ENCODE results near the gene PKIG.

The PKIG gene

GRCh38 chr20:44635877-44636276 lies 53.5 kb downstream of the PKIG start:
- H3K27me3 ChIP-seq (ENCODE audit: low read length): no peaks in the 10 kb centered on the region
- H3K27ac ChIP-seq (ENCODE audit: low read depth, low read length): no peak overlapping the region
- no peaks in the 10 kb centered on the region for H3F3A ChIP-seq (ENCODE audit: insufficient read depth)
- no peaks in the 10 kb centered on the region for H3K36me3 ChIP-seq (ENCODE audit: low read length)
- no peak overlapping the region for H3K4me2 ChIP-seq (ENCODE audit: low read depth, low read length, poor library complexity, severe bottlenecking)
- H4K20me1 ChIP-seq (ENCODE audit: low read depth, low read length): no peaks in the 10 kb centered on the region
- H3K4me3 ChIP-seq (ENCODE audit: insufficient read depth, low read length, poor library complexity, severe bottlenecking): no peak overlapping the region
- TF ChIP-seq EZH2phosphoT487 (conservative IDR thresholded peaks at IDR 0.05; ENCODE audit: low read length): no peak
- no peak for TF ChIP-seq CTCF (IDR thresholded peaks at IDR 0.05; ENCODE audit: insufficient read depth, low read length, poor library complexity, severe bottlenecking)
- no peak overlapping the region for H3K9ac ChIP-seq (ENCODE audit: low read length)
- no peaks in the 10 kb centered on the region for H3K79me2 ChIP-seq (ENCODE audit: insufficient read depth, low read length)
- no peak overlapping the region for H2AFZ ChIP-seq (ENCODE audit: low read depth, low read length, severe bottlenecking)
- no peaks in the 10 kb centered on the region for H3K9me3 ChIP-seq (ENCODE audit: insufficient read depth, low read length)
- no peaks in the 10 kb centered on the region for H3K9me2 ChIP-seq (replicated peaks; ENCODE audit: insufficient read depth, low read length)

GRCh38 chr20:44637042-44637441 lies 54.7 kb downstream of the PKIG start:
- H3K79me2 ChIP-seq (ENCODE audit: insufficient read depth, low read length): peaks cover 2% of the 10 kb centered on the region; the same call in 1 of the 2 replicates
- no peak overlapping the region for H3K4me3 ChIP-seq (ENCODE audit: insufficient read depth, low read length, poor library complexity, severe bottlenecking)
- H3K36me3 ChIP-seq (ENCODE audit: low read length): no peaks in the 10 kb centered on the region
- no peak overlapping the region for H3K4me2 ChIP-seq (ENCODE audit: low read depth, low read length, poor library complexity, severe bottlenecking)
- H3K9ac ChIP-seq (ENCODE audit: low read length): no peak overlapping the region
- no peaks in the 10 kb centered on the region for H3K9me2 ChIP-seq (replicated peaks; ENCODE audit: insufficient read depth, low read length)
- H2AFZ ChIP-seq (ENCODE audit: low read depth, low read length, severe bottlenecking): no peak overlapping the region
- H3K9me3 ChIP-seq (ENCODE audit: insufficient read depth, low read length): no peaks in the 10 kb centered on the region
- no peak for TF ChIP-seq EZH2phosphoT487 (conservative IDR thresholded peaks at IDR 0.05; ENCODE audit: low read length)
- TF ChIP-seq CTCF (IDR thresholded peaks at IDR 0.05; ENCODE audit: insufficient read depth, low read length, poor library complexity, severe bottlenecking): no peak
- no peak overlapping the region for H3K27ac ChIP-seq (ENCODE audit: low read depth, low read length)
- no peaks in the 10 kb centered on the region for H3K27me3 ChIP-seq (ENCODE audit: low read length)
- no peaks in the 10 kb centered on the region for H3F3A ChIP-seq (ENCODE audit: insufficient read depth)
- no peaks in the 10 kb centered on the region for H4K20me1 ChIP-seq (ENCODE audit: low read depth, low read length)

- no peaks in the 10 kb centered on the region for H3K36me3 ChIP-seq (ENCODE audit: low read length)
- no peak overlapping the region for H2AFZ ChIP-seq (ENCODE audit: low read depth, low read length, severe bottlenecking)
- H3K79me2 ChIP-seq (ENCODE audit: insufficient read depth, low read length): peaks cover 5% of the 10 kb centered on the region; the same call in 1 of the 2 replicates
- H3K4me3 ChIP-seq (ENCODE audit: insufficient read depth, low read length, poor library complexity, severe bottlenecking): no peak overlapping the region
- H3K9me3 ChIP-seq (ENCODE audit: insufficient read depth, low read length): no peaks in the 10 kb centered on the region
- H3K27ac ChIP-seq (ENCODE audit: low read depth, low read length): no peak overlapping the region
- no peak for TF ChIP-seq EZH2phosphoT487 (conservative IDR thresholded peaks at IDR 0.05; ENCODE audit: low read length)
- no peak for TF ChIP-seq CTCF (IDR thresholded peaks at IDR 0.05; ENCODE audit: insufficient read depth, low read length, poor library complexity, severe bottlenecking)
- no peak overlapping the region for H3K4me2 ChIP-seq (ENCODE audit: low read depth, low read length, poor library complexity, severe bottlenecking)
- H3K9ac ChIP-seq (ENCODE audit: low read length): no peak overlapping the region
- H3F3A ChIP-seq (ENCODE audit: insufficient read depth): no peaks in the 10 kb centered on the region
- no peaks in the 10 kb centered on the region for H4K20me1 ChIP-seq (ENCODE audit: low read depth, low read length)
- H3K27me3 ChIP-seq (ENCODE audit: low read length): no peaks in the 10 kb centered on the region
- H3K9me2 ChIP-seq (replicated peaks; ENCODE audit: insufficient read depth, low read length): no peaks in the 10 kb centered on the region
Measured at GRCh38 chr20:44637522-44638372, 55.4 kb downstream of the PKIG start.
